Ascending aorta (tissue), 2 donors: ENCODE results near the gene HLA-DOB. TPM values are rescaled to one million over a fixed set of nuclear protein-coding genes. Genes with fewer than 3 reads are reported as not detected.

Experiments
- DNase-seq, 2 donors: peaks; one replicate each; pipeline ENCODE4 v3.0.0-alpha.2; 2019; ENCODE audit warnings: low spot score in 2 of 2
- H3K27ac ChIP-seq, 2 donors: fragments of 200-600 bp; sonication (generic); one replicate each; pipeline ENCODE4 v1.5.1; 2016 to 2017; ENCODE audit warnings: mild to moderate bottlenecking in 1 of 2
- H3K27me3 ChIP-seq: fragments of 200-600 bp; sonication (generic); one replicate; pipeline ENCODE4 v1.5.1; 2017
- H3K36me3 ChIP-seq, 2 donors: fragments of 200-600 bp; sonication (generic); one replicate each; pipeline ENCODE4 v1.5.1; 2016
- H3K4me1 ChIP-seq, 2 donors: fragments of 200-600 bp; sonication (generic); one replicate each; pipeline ENCODE4 v1.5.1; 2016 to 2017; ENCODE audit warnings: mild to moderate bottlenecking in 1 of 2
- H3K4me3 ChIP-seq, 2 donors: fragments of 200-600 bp; sonication (generic); one replicate each; pipeline ENCODE4 v1.5.1; 2016 to 2017; ENCODE audit warnings: mild to moderate bottlenecking in 1 of 2
- H3K9me3 ChIP-seq, 2 donors: fragments of 200-600 bp; sonication (generic); one replicate each; pipeline ENCODE4 v1.5.1; 2016
- intact Hi-C: fragments of 100-400 bp; cut with DNase I; formaldehyde crosslinking; loops from one replicate; pipeline ENCODE4 v1.15.1; 2023
- total RNA-seq: library from RNA; depleted of rRNA; stranded (reverse); fragments of >200 nt; gene quantifications from one replicate; pipeline ENCODE4 v1.1.0, GENCODE V29; 2016
- TF ChIP-seq, protein P1 (sequence below), 3 experiments: fragments of 200-600 bp in 2 of 3; fragments of 450-650 bp in 1 of 3; sonication (generic) in 2 of 3; IDR thresholded peaks; one replicate each; pipeline ENCODE4 v1.5.1; 2016 to 2019; ENCODE audit warnings: antibody characterized with exemption in 3 of 3, mild to moderate bottlenecking in 1 of 3, moderate library complexity in 1 of 3

The HLA-DOB gene
- total RNA-seq, 1 donor from 2014 or later = not detected

GRCh38 chr6:32832535-32832934 lies 15.7 kb upstream of the HLA-DOB start:
- intact Hi-C loops = no loop called here
- Histone ChIP-seq H3K36me3 (peaks cover 34 to 42% of the 10 kb centered on the region in 2 donors), H3K27ac (no peak overlapping the region), H3K27me3 (no peaks in the 10 kb centered on the region), H3K4me1 (no peaks in the 10 kb centered on the region), H3K9me3 (no peaks in the 10 kb centered on the region), H3K4me3 (no peak overlapping the region)
- DNase-seq = no peak
- TF ChIP-seq, protein P1, sequence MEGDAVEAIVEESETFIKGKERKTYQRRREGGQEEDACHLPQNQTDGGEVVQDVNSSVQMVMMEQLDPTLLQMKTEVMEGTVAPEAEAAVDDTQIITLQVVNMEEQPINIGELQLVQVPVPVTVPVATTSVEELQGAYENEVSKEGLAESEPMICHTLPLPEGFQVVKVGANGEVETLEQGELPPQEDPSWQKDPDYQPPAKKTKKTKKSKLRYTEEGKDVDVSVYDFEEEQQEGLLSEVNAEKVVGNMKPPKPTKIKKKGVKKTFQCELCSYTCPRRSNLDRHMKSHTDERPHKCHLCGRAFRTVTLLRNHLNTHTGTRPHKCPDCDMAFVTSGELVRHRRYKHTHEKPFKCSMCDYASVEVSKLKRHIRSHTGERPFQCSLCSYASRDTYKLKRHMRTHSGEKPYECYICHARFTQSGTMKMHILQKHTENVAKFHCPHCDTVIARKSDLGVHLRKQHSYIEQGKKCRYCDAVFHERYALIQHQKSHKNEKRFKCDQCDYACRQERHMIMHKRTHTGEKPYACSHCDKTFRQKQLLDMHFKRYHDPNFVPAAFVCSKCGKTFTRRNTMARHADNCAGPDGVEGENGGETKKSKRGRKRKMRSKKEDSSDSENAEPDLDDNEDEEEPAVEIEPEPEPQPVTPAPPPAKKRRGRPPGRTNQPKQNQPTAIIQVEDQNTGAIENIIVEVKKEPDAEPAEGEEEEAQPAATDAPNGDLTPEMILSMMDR (IDR thresholded peaks at IDR 0.05) = no peak

- Histone ChIP-seq H3K4me1 (no peaks in the 10 kb centered on the region), H3K27ac (no peak overlapping the region), H3K27me3 (no peaks in the 10 kb centered on the region), H3K36me3 (peaks cover 34 to 42% of the 10 kb centered on the region in 2 donors), H3K4me3 (no peak overlapping the region), H3K9me3 (no peaks in the 10 kb centered on the region)
- intact Hi-C loops = no loop called here
- TF ChIP-seq, protein P1 (IDR thresholded peaks at IDR 0.05) = no peak
- no peak for DNase-seq
These were observed 14.1 kb upstream of the HLA-DOB start for GRCh38 chr6:32830936-32831335.

GRCh38 chr6:32830017-32830416 lies 13.2 kb upstream of the HLA-DOB start:
- no peak for DNase-seq

DNA sequence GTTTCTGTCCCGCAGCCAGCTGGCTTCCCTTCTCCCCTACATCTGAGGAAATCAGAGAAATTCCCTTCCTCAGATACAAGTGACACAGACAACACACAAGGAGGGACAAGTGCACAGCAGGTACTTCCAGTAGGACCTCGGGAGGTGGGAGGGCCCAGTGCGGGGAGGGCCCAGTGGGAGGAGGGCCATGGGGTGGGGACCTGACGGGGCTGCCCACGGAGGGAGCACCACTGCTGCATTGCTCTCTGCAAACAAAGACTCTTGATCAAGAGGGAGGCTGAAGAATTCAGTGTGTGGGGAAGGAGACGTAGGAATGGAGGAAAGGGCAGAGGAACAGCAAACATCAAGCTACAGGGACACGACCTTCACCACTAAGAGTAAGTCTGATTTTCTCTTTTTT lies 12.7 kb upstream of the HLA-DOB start:
- Histone ChIP-seq H3K9me3 (no peaks in the 10 kb centered on the region), H3K36me3 (peaks cover 34% of the 10 kb centered on the region in 2 donors), H3K27ac (no peak overlapping the region), H3K4me1 (no peaks in the 10 kb centered on the region), H3K27me3 (no peaks in the 10 kb centered on the region), H3K4me3 (no peak overlapping the region)
- TF ChIP-seq, protein P1 (IDR thresholded peaks at IDR 0.05) = no peak
- intact Hi-C loops = loop anchor here (5.0 kb wide), 1 partner anchor 38 kb away; no protein-coding TSS in a partner anchor
- DNase-seq = no peak

More at GRCh38 chr6:32830017-32830416, 13.2 kb upstream of the HLA-DOB start:
- H3K27ac ChIP-seq = no peak overlapping the region
- H3K9me3 ChIP-seq = no peaks in the 10 kb centered on the region
- TF ChIP-seq, protein P1 (IDR thresholded peaks at IDR 0.05) = no peak
- no peak overlapping the region for H3K4me3 ChIP-seq
- no peaks in the 10 kb centered on the region for H3K4me1 ChIP-seq
- no peaks in the 10 kb centered on the region for H3K27me3 ChIP-seq
- H3K36me3 ChIP-seq = peaks cover 34 to 37% of the 10 kb centered on the region in 2 donors
- intact Hi-C loops = no loop called here

DNA sequence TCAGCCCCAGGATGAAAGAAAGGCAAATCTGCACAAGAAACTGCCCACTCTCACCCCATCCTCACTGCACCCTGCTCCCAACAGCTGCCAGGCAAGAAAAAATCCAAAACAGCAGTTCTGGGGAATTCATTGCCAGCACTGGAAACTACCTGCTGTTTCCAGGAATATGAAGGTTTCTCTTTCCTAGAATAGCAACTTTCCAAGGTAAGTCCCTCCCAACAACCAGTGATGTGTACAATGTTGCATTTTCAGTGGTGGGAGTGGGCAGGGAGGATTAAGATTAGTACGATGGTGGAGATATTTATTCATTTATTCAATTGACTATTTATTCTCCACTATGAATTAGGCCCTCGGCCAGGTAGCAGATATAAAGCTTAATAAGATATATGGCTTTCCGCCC lies 10.2 kb upstream of the HLA-DOB start:
- DNase-seq = no peak
- no peaks in the 10 kb centered on the region for H3K27me3 ChIP-seq
- no peak overlapping the region for H3K27ac ChIP-seq
- TF ChIP-seq, protein P1 (IDR thresholded peaks at IDR 0.05) = no peak
- no peaks in the 10 kb centered on the region for H3K4me1 ChIP-seq
- intact Hi-C loops = loop anchor here (5.0 kb wide), 1 partner anchor 40 kb away; no protein-coding TSS in a partner anchor
- no peaks in the 10 kb centered on the region for H3K9me3 ChIP-seq
- H3K4me3 ChIP-seq = no peak overlapping the region
- H3K36me3 ChIP-seq = peaks cover 27 to 29% of the 10 kb centered on the region in 2 donors

GRCh38 chr6:32825966-32826365 lies 9.2 kb upstream of the HLA-DOB start:
- Histone ChIP-seq H3K9me3 (no peaks in the 10 kb centered on the region), H3K36me3 (peaks cover 21 to 24% of the 10 kb centered on the region in 2 donors), H3K27ac (no peak overlapping the region), H3K27me3 (no peaks in the 10 kb centered on the region), H3K4me3 (no peak overlapping the region), H3K4me1 (no peaks in the 10 kb centered on the region)
- intact Hi-C loops = loop anchor here (5.0 kb wide), 1 partner anchor 41 kb away; no protein-coding TSS in a partner anchor
- no peak for DNase-seq
- TF ChIP-seq, protein P1 (IDR thresholded peaks at IDR 0.05) = peak in 2 of 3 experiments; percentile 30 to 46
